BJ (cell line): ENCODE data around the gene AGTR2. TPM values are rescaled to one million over a fixed set of nuclear protein-coding genes. Genes with fewer than 3 reads are reported as not detected.

Experiments
- CTCF ChIA-PET: fragments of 350-600 bp; formaldehyde crosslinking; extraction: SDS; loops from one replicate; lab custom pipeline; 2021; ENCODE audit warnings: antibody characterized with exemption, inconsistent platforms; lab: Yijun Ruan, JAX
- POLR2A ChIA-PET: fragments of 300-600 bp; sonication (Branson Sonifier 250); formaldehyde crosslinking; extraction: SDS; loops from one replicate; lab custom pipeline; 2021; ENCODE audit warnings: antibody characterized with exemption; lab: Charles Lee
- DNase-seq: peaks from one replicate; pipeline ENCODE4 v3.0.0-alpha.2; 2011; ENCODE audit warnings: low read depth
- H3K27me3 ChIP-seq: 2 replicates; pipeline ENCODE4 v1.6.0; 2011; ENCODE audit warnings: low read length; ENCODE audit not compliant: control insufficient read depth, insufficient read depth
- H3K36me3 ChIP-seq: 2 replicates; pipeline ENCODE4 v1.5.1; 2011; ENCODE audit warnings: low read length; ENCODE audit not compliant: control insufficient read depth, insufficient read depth
- H3K4me3 ChIP-seq: 2 replicates; pipeline ENCODE4 v1.5.1; 2011; ENCODE audit warnings: low read depth, mild to moderate bottlenecking, control low read depth, low read length
- polyA plus RNA-seq: library from polyadenylated mRNA; depleted of rRNA; stranded (reverse); fragments of >200 nt; gene quantifications from 2 replicates; pipeline ENCODE4 v1.2.3, GENCODE V29; 2011
- TF ChIP-seq, protein P1 (sequence below): IDR thresholded peaks from 2 replicates; pipeline ENCODE4 v1.5.1; 2011; ENCODE audit warnings: low read depth, mild to moderate bottlenecking, control low read depth, inconsistent platforms, low read length, moderate library complexity; ENCODE audit not compliant: insufficient read depth

Gene AGTR2
- polyA plus RNA-seq, 1 experiment = not detected

DNA sequence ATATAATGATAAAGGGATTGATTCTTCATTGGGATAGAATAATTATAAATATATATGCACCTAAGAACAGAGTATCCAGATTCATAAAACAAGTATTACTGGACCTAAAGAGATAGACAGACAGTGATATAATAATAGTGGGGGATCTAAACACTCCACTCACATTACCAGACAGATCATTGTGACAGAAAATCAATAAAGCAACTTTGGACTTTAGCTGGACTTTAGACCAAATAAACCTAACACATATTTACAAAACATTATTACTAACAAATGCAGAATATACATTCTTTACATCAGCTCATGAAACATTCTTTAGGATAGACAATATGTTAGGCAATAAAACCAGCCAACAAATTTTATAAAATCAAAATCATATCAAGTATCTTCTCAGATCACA is 14.6 kb downstream of the AGTR2 start:
- TF ChIP-seq, protein P1, sequence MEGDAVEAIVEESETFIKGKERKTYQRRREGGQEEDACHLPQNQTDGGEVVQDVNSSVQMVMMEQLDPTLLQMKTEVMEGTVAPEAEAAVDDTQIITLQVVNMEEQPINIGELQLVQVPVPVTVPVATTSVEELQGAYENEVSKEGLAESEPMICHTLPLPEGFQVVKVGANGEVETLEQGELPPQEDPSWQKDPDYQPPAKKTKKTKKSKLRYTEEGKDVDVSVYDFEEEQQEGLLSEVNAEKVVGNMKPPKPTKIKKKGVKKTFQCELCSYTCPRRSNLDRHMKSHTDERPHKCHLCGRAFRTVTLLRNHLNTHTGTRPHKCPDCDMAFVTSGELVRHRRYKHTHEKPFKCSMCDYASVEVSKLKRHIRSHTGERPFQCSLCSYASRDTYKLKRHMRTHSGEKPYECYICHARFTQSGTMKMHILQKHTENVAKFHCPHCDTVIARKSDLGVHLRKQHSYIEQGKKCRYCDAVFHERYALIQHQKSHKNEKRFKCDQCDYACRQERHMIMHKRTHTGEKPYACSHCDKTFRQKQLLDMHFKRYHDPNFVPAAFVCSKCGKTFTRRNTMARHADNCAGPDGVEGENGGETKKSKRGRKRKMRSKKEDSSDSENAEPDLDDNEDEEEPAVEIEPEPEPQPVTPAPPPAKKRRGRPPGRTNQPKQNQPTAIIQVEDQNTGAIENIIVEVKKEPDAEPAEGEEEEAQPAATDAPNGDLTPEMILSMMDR = no peak
- Histone ChIP-seq H3K4me3 (no peak overlapping the region), H3K36me3 (no peaks in the 10 kb centered on the region), H3K27me3 (no peaks in the 10 kb centered on the region)
- no peak for DNase-seq
- ChIA-PET POLR2A (no interaction called here), CTCF (no interaction called here)

DNA sequence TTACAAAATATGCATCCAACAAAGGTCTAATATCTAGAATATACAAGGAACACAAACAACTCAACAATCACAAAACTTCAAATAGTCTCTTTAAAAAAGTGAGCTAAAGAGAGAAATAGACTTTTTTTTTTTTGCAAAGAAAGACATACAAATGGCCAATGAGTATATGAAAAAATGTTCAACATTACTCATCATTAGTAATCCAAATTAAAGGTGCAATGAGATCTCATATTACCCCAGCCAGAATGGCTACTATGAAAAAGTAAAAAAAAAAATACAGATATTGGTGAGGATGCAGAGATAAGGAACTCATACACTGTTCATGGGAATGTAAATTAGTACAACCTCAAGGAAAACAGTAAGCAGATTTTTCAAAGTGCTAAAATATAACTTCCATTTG is 24.1 kb downstream of the AGTR2 start:
- ChIA-PET POLR2A (no interaction called here), CTCF (no interaction called here)
- Histone ChIP-seq H3K27me3 (no peaks in the 10 kb centered on the region), H3K36me3 (no peaks in the 10 kb centered on the region), H3K4me3 (no peak overlapping the region)
- DNase-seq = no peak
- TF ChIP-seq, protein P1 = no peak

DNA sequence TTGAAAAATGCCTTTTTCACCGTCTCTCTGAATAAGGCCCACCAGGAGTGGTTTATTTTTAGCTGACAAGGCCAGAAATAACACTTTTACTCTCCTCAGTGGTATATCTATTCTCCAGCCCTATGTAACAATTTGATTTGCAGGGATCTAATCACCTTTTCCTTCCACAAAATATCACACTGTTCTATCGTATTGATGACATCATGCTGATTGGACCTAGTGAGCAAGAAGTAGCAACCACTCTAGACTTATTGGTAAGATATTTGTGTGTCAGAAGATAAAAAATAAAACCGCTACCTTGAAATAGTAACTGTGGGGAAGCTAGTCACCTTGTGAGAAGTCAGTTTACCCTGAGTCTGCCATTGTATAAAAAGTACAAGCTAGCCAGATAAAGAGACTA is 27.7 kb downstream of the AGTR2 start:
- Histone ChIP-seq H3K27me3 (no peaks in the 10 kb centered on the region), H3K36me3 (no peaks in the 10 kb centered on the region), H3K4me3 (no peak overlapping the region)
- POLR2A ChIA-PET = no interaction called here
- CTCF ChIA-PET = no interaction called here
- DNase-seq = no peak
- TF ChIP-seq, protein P1 = no peak

DNA sequence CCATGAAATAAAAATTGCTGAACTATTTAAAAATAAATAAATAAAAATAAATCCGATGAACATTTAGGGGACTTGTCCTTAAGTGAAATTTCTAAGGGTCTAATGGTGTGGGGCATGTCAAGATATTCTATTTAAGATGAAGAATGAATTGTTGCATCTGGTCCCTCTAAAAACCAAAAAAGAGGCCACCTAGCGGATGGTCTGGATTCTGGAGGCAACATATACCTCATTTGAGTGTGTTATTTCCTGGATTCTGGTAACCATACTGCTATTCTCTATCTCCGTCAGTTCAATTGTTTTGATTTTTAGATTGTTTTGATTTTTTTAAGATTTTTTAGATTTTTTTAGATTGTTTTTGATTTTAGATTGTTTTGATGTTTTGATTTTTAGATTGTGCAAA is 28.3 kb downstream of the AGTR2 start:
- TF ChIP-seq, protein P1 = no peak
- CTCF ChIA-PET = no interaction called here
- DNase-seq = no peak
- Histone ChIP-seq H3K4me3 (no peak overlapping the region), H3K36me3 (no peaks in the 10 kb centered on the region), H3K27me3 (no peaks in the 10 kb centered on the region)
- POLR2A ChIA-PET = no interaction called here

DNA sequence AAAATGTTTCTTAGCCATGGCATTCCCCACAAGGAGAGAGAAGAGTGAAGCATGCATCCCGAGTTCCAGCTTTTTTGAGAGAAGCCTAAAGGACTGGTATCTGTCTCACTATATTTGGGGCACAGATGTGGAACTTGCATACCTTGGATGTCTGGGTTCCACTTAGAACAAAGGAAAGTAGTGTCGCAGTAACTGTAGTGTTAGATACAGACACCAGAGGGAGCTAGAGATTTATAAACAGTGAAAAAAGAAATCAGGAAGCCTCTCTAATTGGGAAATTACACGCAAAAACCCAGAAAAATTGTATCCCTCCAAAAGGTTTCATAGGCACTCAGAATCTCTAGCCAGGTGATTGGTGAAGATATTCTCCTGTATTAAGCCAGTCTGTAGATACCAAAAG is 34.4 kb downstream of the AGTR2 start:
- ChIA-PET CTCF (interaction anchor here (0.6 to 0.8 kb wide), 3 partner anchors 16 to 1510 kb away, joined by 3 read pairs; no protein-coding TSS in a partner anchor), POLR2A (no interaction called here)
- no peaks in the 10 kb centered on the region for H3K27me3 ChIP-seq
- H3K36me3 ChIP-seq = no peaks in the 10 kb centered on the region
- TF ChIP-seq, protein P1 = peak; percentile 37
- H3K4me3 ChIP-seq = no peak overlapping the region
- DNase-seq = no peak
